VCaP (cell line): ENCODE measurements around the gene CYGB.

Experiments used
- H3K27ac ChIP-seq: fragments of 450-650 bp; 2 replicates; pipeline ENCODE4 v1.5.1; 2017
- CTCF ChIP-seq: fragments of 450-650 bp; conservative IDR thresholded peaks from 2 replicates; pipeline ENCODE4 v1.5.1; 2017; ENCODE audit warnings: mild to moderate bottlenecking, moderate library complexity

The CYGB gene

GRCh38 chr17:76481071-76481655 is 56.3 kb downstream of the CYGB start:
- H3K27ac ChIP-seq, result no peak overlapping the region
- TF ChIP-seq CTCF, result no peak

GRCh38 chr17:76480632-76481031 is 56.9 kb downstream of the CYGB start:
- H3K27ac ChIP-seq, result no peak overlapping the region
- no peak for TF ChIP-seq CTCF

- TF ChIP-seq CTCF, result no peak
- no peak overlapping the region for H3K27ac ChIP-seq
Observed at GRCh38 chr17:76479515-76480060, 57.9 kb downstream of the CYGB start.

- H3K27ac ChIP-seq, result no peak overlapping the region
- no peak for TF ChIP-seq CTCF
Observed at GRCh38 chr17:76478730-76479514, 58.6 kb downstream of the CYGB start.

GRCh38 chr17:76478097-76478496 is 59.4 kb downstream of the CYGB start:
- TF ChIP-seq CTCF, result no peak
- H3K27ac ChIP-seq, result no peak overlapping the region

GRCh38 chr17:76477576-76477975 is 59.9 kb downstream of the CYGB start:
- H3K27ac ChIP-seq, result no peak overlapping the region
- TF ChIP-seq CTCF, result no peak
